Uterus (tissue), 4 donors: ENCODE measurements around the gene SNX10. TPM values are rescaled to one million over a fixed set of nuclear protein-coding genes. Genes with fewer than 3 reads are reported as not detected.

Source experiments
- DNase-seq, 2 donors: peaks; one replicate each; pipeline ENCODE4 v3.0.0-alpha.2; 2019 to 2020
- H3K27ac ChIP-seq, 2 donors: fragments of 200-600 bp; sonication (generic); 1 replicate in 1 of 2; 2 replicates in 1 of 2; pipeline ENCODE4 v1.5.1; 2016 to 2018
- H3K27me3 ChIP-seq, 2 donors: fragments of 200-600 bp; sonication (generic); one replicate each; pipeline ENCODE4 v1.5.1; 2018 to 2019; ENCODE audit warnings: control low read depth in 1 of 2
- H3K36me3 ChIP-seq, 2 donors: fragments of 200-600 bp; sonication (generic); one replicate each; pipeline ENCODE4 v1.5.1; 2019; ENCODE audit warnings: control low read depth in 1 of 2
- H3K4me1 ChIP-seq, 2 donors: fragments of 200-600 bp; sonication (generic); one replicate each; pipeline ENCODE4 v1.5.1; 2018 to 2019; ENCODE audit warnings: control low read depth in 1 of 2
- H3K4me3 ChIP-seq, 2 donors: fragments of 200-600 bp; sonication (generic); 1 replicate in 1 of 2; 2 replicates in 1 of 2; pipeline ENCODE4 v1.5.1; 2018 to 2019; ENCODE audit warnings: mild to moderate bottlenecking in 1 of 2
- H3K9me3 ChIP-seq, 2 donors: fragments of 200-600 bp; sonication (generic); one replicate each; pipeline ENCODE4 v1.5.1; 2019; ENCODE audit warnings: control low read depth in 1 of 2
- POLR2A ChIP-seq, 2 donors: fragments of 450-650 bp; IDR thresholded peaks; one replicate each; pipeline ENCODE4 v1.6.1; 2016; ENCODE audit warnings: antibody characterized with exemption in 2 of 2, mild to moderate bottlenecking in 1 of 2, moderate library complexity in 1 of 2
- intact Hi-C: fragments of 100-400 bp; cut with DNase I; formaldehyde crosslinking; loops from one replicate; pipeline ENCODE4 v1.15.1; 2023; ENCODE audit warnings: low total_unique reads
- total RNA-seq, 4 donors: library from RNA; depleted of rRNA in 3 of 4; stranded (reverse); fragments of >200 nt in 3 of 4; gene quantifications; one replicate each; pipeline versions ENCODE4 v1.1.0 to v1.2.4, GENCODE V29; 2014 to 2023
- TF ChIP-seq, protein P1 (sequence below), 4 experiments: fragments of 200-600 bp in 2 of 4; fragments of 450-650 bp in 2 of 4; sonication (generic) in 2 of 4; IDR thresholded peaks; one replicate each; pipeline ENCODE4 v1.5.1; 2016 to 2019; ENCODE audit warnings: antibody characterized with exemption in 4 of 4, mild to moderate bottlenecking in 2 of 4, moderate library complexity in 1 of 4
- donor health status: DM: yes; HTN: yes; CAD: no.

Gene SNX10
- total RNA-seq, 4 donors from 2014 or later = 7.7 to 16.8 (median 9.7) TPM

- DNase-seq = no peak
- H3K27me3 ChIP-seq = no peaks in the 10 kb centered on the region
- intact Hi-C loops = no loop called here
- H3K4me3 ChIP-seq = no peak overlapping the region
- H3K36me3 ChIP-seq = no peaks in the 10 kb centered on the region
- H3K9me3 ChIP-seq = no peaks in the 10 kb centered on the region
- H3K4me1 ChIP-seq = no peaks in the 10 kb centered on the region
- no peak overlapping the region for H3K27ac ChIP-seq
- TF ChIP-seq, protein P1, sequence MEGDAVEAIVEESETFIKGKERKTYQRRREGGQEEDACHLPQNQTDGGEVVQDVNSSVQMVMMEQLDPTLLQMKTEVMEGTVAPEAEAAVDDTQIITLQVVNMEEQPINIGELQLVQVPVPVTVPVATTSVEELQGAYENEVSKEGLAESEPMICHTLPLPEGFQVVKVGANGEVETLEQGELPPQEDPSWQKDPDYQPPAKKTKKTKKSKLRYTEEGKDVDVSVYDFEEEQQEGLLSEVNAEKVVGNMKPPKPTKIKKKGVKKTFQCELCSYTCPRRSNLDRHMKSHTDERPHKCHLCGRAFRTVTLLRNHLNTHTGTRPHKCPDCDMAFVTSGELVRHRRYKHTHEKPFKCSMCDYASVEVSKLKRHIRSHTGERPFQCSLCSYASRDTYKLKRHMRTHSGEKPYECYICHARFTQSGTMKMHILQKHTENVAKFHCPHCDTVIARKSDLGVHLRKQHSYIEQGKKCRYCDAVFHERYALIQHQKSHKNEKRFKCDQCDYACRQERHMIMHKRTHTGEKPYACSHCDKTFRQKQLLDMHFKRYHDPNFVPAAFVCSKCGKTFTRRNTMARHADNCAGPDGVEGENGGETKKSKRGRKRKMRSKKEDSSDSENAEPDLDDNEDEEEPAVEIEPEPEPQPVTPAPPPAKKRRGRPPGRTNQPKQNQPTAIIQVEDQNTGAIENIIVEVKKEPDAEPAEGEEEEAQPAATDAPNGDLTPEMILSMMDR (IDR thresholded peaks at IDR 0.05) = no peak
- TF ChIP-seq POLR2A (IDR thresholded peaks at IDR 0.05) = no peak
Measured at GRCh38 chr7:26328498-26329390, 37.1 kb downstream of the SNX10 start.

GRCh38 chr7:26329520-26330255, 38.0 kb downstream of the SNX10 start:
- Histone ChIP-seq H3K9me3 (no peaks in the 10 kb centered on the region), H3K36me3 (no peaks in the 10 kb centered on the region), H3K27ac (no peak overlapping the region), H3K4me3 (no peak overlapping the region), H3K27me3 (no peaks in the 10 kb centered on the region), H3K4me1 (no peaks in the 10 kb centered on the region)
- intact Hi-C loops = no loop called here
- DNase-seq = no peak
- TF ChIP-seq, protein P1 (IDR thresholded peaks at IDR 0.05) = no peak
- TF ChIP-seq POLR2A (IDR thresholded peaks at IDR 0.05) = no peak

- Histone ChIP-seq H3K36me3 (no peaks in the 10 kb centered on the region), H3K9me3 (no peaks in the 10 kb centered on the region), H3K27ac (no peak overlapping the region), H3K4me1 (no peaks in the 10 kb centered on the region), H3K4me3 (no peak overlapping the region), H3K27me3 (no peaks in the 10 kb centered on the region)
- no peak for DNase-seq
- intact Hi-C loops = no loop called here
- TF ChIP-seq POLR2A (IDR thresholded peaks at IDR 0.05) = no peak
- TF ChIP-seq, protein P1 (IDR thresholded peaks at IDR 0.05) = no peak
Measured at GRCh38 chr7:26331113-26331512, 39.5 kb downstream of the SNX10 start.

- DNase-seq = no peak
- Histone ChIP-seq H3K27ac (no peak overlapping the region), H3K36me3 (no peaks in the 10 kb centered on the region), H3K4me1 (no peaks in the 10 kb centered on the region), H3K9me3 (no peaks in the 10 kb centered on the region), H3K4me3 (no peak overlapping the region), H3K27me3 (no peaks in the 10 kb centered on the region)
- intact Hi-C loops = no loop called here
- TF ChIP-seq POLR2A (IDR thresholded peaks at IDR 0.05) = no peak
- TF ChIP-seq, protein P1 (IDR thresholded peaks at IDR 0.05) = no peak
Measured at GRCh38 chr7:26331789-26332188, 40.1 kb downstream of the SNX10 start.

- H3K36me3 ChIP-seq = no peaks in the 10 kb centered on the region
- intact Hi-C loops = no loop called here
- H3K27ac ChIP-seq = no peak overlapping the region
- no peaks in the 10 kb centered on the region for H3K4me1 ChIP-seq
- H3K9me3 ChIP-seq = no peaks in the 10 kb centered on the region
- TF ChIP-seq, protein P1 (IDR thresholded peaks at IDR 0.05) = no peak
- TF ChIP-seq POLR2A (IDR thresholded peaks at IDR 0.05) = no peak
- H3K27me3 ChIP-seq = no peaks in the 10 kb centered on the region
- H3K4me3 ChIP-seq = no peak overlapping the region
- DNase-seq = no peak
Measured at GRCh38 chr7:26332698-26333097, 41.0 kb downstream of the SNX10 start.
